ENCODE data around the gene CAPS2.

GRCh38 chr12:75294797-75295196 is 35.3 kb downstream of the CAPS2 start:
- no peak for TF ChIP-seq CTCF (IDR thresholded peaks at IDR 0.05)
- TF ChIP-seq NFE2L1 (CRISPR knock-in tag; IDR thresholded peaks at IDR 0.05), result no peak
- TF ChIP-seq FOXP4 (CRISPR knock-in tag; IDR thresholded peaks at IDR 0.05), result 0 out of 2 replicates have a peak, but pooled peaks have one; percentile 40
- TF ChIP-seq SMAD3 (CRISPR knock-in tag; IDR thresholded peaks at IDR 0.05; ENCODE audit: borderline replicate concordance), result no peak
- TF ChIP-seq E2F1 (CRISPR knock-in tag; IDR thresholded peaks at IDR 0.05), result no peak
- no peak for TF ChIP-seq SP1 (CRISPR knock-in tag; conservative IDR thresholded peaks at IDR 0.05)
- TF ChIP-seq TEAD4 (CRISPR knock-in tag; IDR thresholded peaks at IDR 0.05), result no peak
- no peak for TF ChIP-seq ZNF263 (CRISPR knock-in tag; IDR thresholded peaks at IDR 0.05; ENCODE audit: low read depth)
- TF ChIP-seq ETV6 (CRISPR knock-in tag; IDR thresholded peaks at IDR 0.05), result no peak

Data from WTC11 (cell line).